Endodermal cell (in vitro differentiated cells): ENCODE results near the gene S100A12. TPM values are rescaled to one million over a fixed set of nuclear protein-coding genes. Genes with fewer than 3 reads are reported as not detected.

Experiments used
- DNase-seq: peaks from one replicate; pipeline ENCODE4 v3.0.0-alpha.2; 2017
- H3K27ac ChIP-seq: 2 replicates; pipeline ENCODE4 v1.5.1; 2013; ENCODE audit warnings: mild to moderate bottlenecking, low read depth, low read length, moderate library complexity
- H3K27me3 ChIP-seq: 2 replicates; pipeline ENCODE4 v1.6.1; 2013; ENCODE audit warnings: mild to moderate bottlenecking, low read length, moderate library complexity; ENCODE audit not compliant: insufficient read depth, control insufficient read depth, poor library complexity, severe bottlenecking
- H3K36me3 ChIP-seq: 2 replicates; pipeline ENCODE4 v1.7.0; 2013; ENCODE audit warnings: mild to moderate bottlenecking, low read length, moderate library complexity; ENCODE audit not compliant: control insufficient read depth, insufficient read depth
- H3K4me1 ChIP-seq: one replicate; pipeline ENCODE4 v1.7.0; 2013; ENCODE audit warnings: low read length; ENCODE audit not compliant: control insufficient read depth, insufficient read depth
- H3K4me3 ChIP-seq: 2 replicates; pipeline ENCODE4 v1.5.1; 2013; ENCODE audit warnings: mild to moderate bottlenecking, low read length, moderate library complexity
- H3K9ac ChIP-seq: 2 replicates; pipeline ENCODE4 v1.6.1; 2013; ENCODE audit warnings: mild to moderate bottlenecking, low read length, moderate library complexity; ENCODE audit not compliant: poor library complexity, severe bottlenecking; ENCODE audit errors: extremely low read depth
- H3K9me3 ChIP-seq: 2 replicates; pipeline ENCODE4 v1.6.1; 2013; ENCODE audit warnings: mild to moderate bottlenecking, low read length, moderate library complexity; ENCODE audit not compliant: control insufficient read depth
- H3K27ac Mint-ChIP-seq: 2 replicates; pipeline ENCODE4 v1.8.0; 2020; ENCODE audit warnings: mixed read lengths
- H3K27me3 Mint-ChIP-seq: 2 replicates; pipeline ENCODE4 v1.8.0; 2021; ENCODE audit warnings: mild to moderate bottlenecking, mixed read lengths; ENCODE audit not compliant: insufficient read depth
- H3K36me3 Mint-ChIP-seq: 2 replicates; pipeline ENCODE4 v1.8.0; 2020; ENCODE audit warnings: low read depth, mixed read lengths
- H3K4me1 Mint-ChIP-seq: 2 replicates; pipeline ENCODE4 v1.8.0; 2020; ENCODE audit warnings: mixed read lengths
- H3K4me3 Mint-ChIP-seq: 2 replicates; pipeline ENCODE4 v1.8.0; 2020; ENCODE audit warnings: mild to moderate bottlenecking, moderate library complexity, mixed read lengths
- H3K9me3 Mint-ChIP-seq: 2 replicates; pipeline ENCODE4 v1.8.0; 2020; ENCODE audit warnings: mild to moderate bottlenecking, mixed read lengths
- CTCF ChIP-seq: fragments of 200-600 bp; sonication (generic); conservative IDR thresholded peaks from 2 replicates; pipeline ENCODE4 v1.5.0; 2021; ENCODE audit warnings: antibody characterized with exemption, mild to moderate bottlenecking
- WGBS, 2 experiments: methylation state at CpG; one replicate each; pipeline versions ENCODE4 v1.1.5 to v1.1.7; 2013; ENCODE audit warnings: missing lambda C conversion rate in 2 of 2, mixed read lengths in 1 of 2; ENCODE audit not compliant: insufficient coverage in 1 of 2, insufficient read length in 1 of 2; 5-methylcytosine and 5-hydroxymethylcytosine counted together
- total RNA-seq, 2 donors: library from RNA; stranded (reverse); fragmentation: NEBNext Ultra II Directional in 1 of 2; extraction: Animal tissue kit (Norgen Biotek cat#: 25700) in 1 of 2; gene quantifications; 2 replicates in 1 of 2; 3 replicates in 1 of 2; pipeline ENCODE4 v1.2.1, GENCODE V29; 2021

S100A12 gene
- total RNA-seq, 2 donors from 2014 or later, result not detected

DNA sequence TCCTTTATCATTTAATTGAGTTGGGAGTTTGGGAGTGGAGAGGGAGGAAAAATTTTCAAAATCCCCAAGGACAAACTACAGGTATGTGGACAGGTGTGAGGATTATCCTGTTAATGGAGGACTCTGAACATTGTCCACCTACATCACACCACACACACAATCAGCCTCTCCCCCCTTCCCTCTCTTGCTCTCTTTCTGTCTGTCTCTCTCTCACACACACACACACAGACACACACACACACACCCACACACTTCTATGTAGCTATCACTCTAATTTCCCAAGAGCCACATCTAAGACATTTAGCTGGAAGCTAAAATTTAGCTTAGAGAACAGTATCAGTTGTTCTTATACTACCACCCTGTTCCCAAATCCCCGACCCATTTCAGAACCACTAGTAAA is 14.0 kb upstream of the S100A12 start:
- H3K27me3 Mint-ChIP-seq, result peaks cover 11% of the 10 kb centered on the region
- Histone ChIP-seq H3K27me3 (no peaks in the 10 kb centered on the region), H3K4me3 (no peak overlapping the region), H3K9ac (no peak overlapping the region), H3K27ac (no peak overlapping the region), H3K36me3 (no peaks in the 10 kb centered on the region), H3K9me3 (no peaks in the 10 kb centered on the region), H3K4me1 (no peaks in the 10 kb centered on the region)
- no peak overlapping the region for H3K4me3 Mint-ChIP-seq
- H3K4me1 Mint-ChIP-seq, result no peaks in the 10 kb centered on the region
- H3K36me3 Mint-ChIP-seq, result no peaks in the 10 kb centered on the region
- 92% methylated on average over 1 of the region's 1 CpG; no CpG with 5 or more reads in 1 of the 2 experiments for WGBS, 2 experiments
- no peaks in the 10 kb centered on the region for H3K9me3 Mint-ChIP-seq
- TF ChIP-seq CTCF, result no peak
- H3K27ac Mint-ChIP-seq, result no peak overlapping the region
- DNase-seq, result no peak

GRCh38 chr1:153387785-153388184 is 12.4 kb upstream of the S100A12 start:
- peak; percentile 7 for DNase-seq
- no peaks in the 10 kb centered on the region for H3K9me3 ChIP-seq
- no peak for TF ChIP-seq CTCF
- Mint-ChIP-seq H3K36me3 (no peaks in the 10 kb centered on the region), H3K27me3 (peaks cover 11% of the 10 kb centered on the region), H3K9me3 (no peaks in the 10 kb centered on the region), H3K27ac (no peak overlapping the region), H3K4me3 (no peak overlapping the region), H3K4me1 (no peaks in the 10 kb centered on the region)
- no peak overlapping the region for H3K27ac ChIP-seq
- H3K4me1 ChIP-seq, result no peaks in the 10 kb centered on the region
- H3K27me3 ChIP-seq, result peaks cover 4% of the 10 kb centered on the region
- no peak overlapping the region for H3K4me3 ChIP-seq
- no peaks in the 10 kb centered on the region for H3K36me3 ChIP-seq
- no peak overlapping the region for H3K9ac ChIP-seq
- WGBS, 2 experiments, result 83 to 85% methylated on average over 2 to 4 of the region's 4 CpGs

DNA sequence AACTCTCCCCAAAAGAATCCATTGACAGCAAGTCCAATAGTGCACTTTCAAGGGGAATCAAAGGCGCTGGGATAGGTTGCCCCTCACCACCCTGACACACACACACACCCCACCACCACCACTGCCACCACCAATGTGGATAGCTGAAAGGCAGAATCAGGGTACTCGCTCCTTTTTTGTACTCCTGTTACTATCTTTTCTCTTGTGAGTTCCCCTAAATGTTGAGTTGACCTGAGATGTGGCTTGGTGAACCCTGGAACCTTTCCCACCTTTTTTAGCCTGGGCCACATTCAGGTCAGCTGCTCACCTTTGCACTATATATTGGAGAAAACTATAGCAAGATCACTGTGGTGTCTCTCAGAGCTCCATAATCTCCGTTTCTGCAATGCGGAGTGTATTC is 11.6 kb upstream of the S100A12 start:
- no peak overlapping the region for H3K9ac ChIP-seq
- H3K27me3 Mint-ChIP-seq, result peaks cover 12% of the 10 kb centered on the region
- 87 to 100% methylated on average over 4 of the region's 4 CpGs for whole genome bisulfite sequencing, 2 experiments
- H3K9me3 ChIP-seq, result peaks cover 1% of the 10 kb centered on the region
- H3K9me3 Mint-ChIP-seq, result peaks cover 3% of the 10 kb centered on the region
- no peak overlapping the region for H3K4me3 Mint-ChIP-seq
- H3K4me1 ChIP-seq, result no peaks in the 10 kb centered on the region
- H3K36me3 ChIP-seq, result no peaks in the 10 kb centered on the region
- no peak overlapping the region for H3K4me3 ChIP-seq
- DNase-seq, result peak; percentile 5
- no peak for TF ChIP-seq CTCF
- H3K27ac ChIP-seq, result no peak overlapping the region
- no peaks in the 10 kb centered on the region for H3K36me3 Mint-ChIP-seq
- H3K27ac Mint-ChIP-seq, result no peak overlapping the region
- peaks cover 10% of the 10 kb centered on the region for H3K27me3 ChIP-seq
- H3K4me1 Mint-ChIP-seq, result no peaks in the 10 kb centered on the region
